Lung (tissue), 12 donors: ENCODE results near the gene PTGES3L. TPM values are rescaled to one million over a fixed set of nuclear protein-coding genes. Genes with fewer than 3 reads are reported as not detected.

Source experiments
- ATAC-seq: fragments of 200-7000 bp; cut with Tn5 transposase; one replicate; pipeline ENCODE4 v1.9.1; 2020; ENCODE audit warnings: moderate number of reproducible peaks; ENCODE audit not compliant: insufficient read depth, low FRiP score
- DNase-seq, 3 donors: peaks; one replicate each; pipeline ENCODE4 v3.0.0-alpha.2; 2013 to 2017
- H3K27ac ChIP-seq, 2 donors: one replicate each; pipeline ENCODE4 v1.5.1; 2013; ENCODE audit warnings: mild to moderate bottlenecking in 2 of 2, moderate library complexity in 2 of 2, control low read depth in 1 of 2, inconsistent platforms in 1 of 2, low read depth in 1 of 2, low read length in 1 of 2
- H3K27me3 ChIP-seq, 3 donors: one replicate each; pipeline ENCODE4 v1.5.1; 2013; ENCODE audit warnings: low read length in 2 of 3; ENCODE audit not compliant: control insufficient read depth in 3 of 3, insufficient read depth in 3 of 3
- H3K36me3 ChIP-seq, 4 donors: one replicate each; pipeline ENCODE4 v1.5.1; 2013; ENCODE audit warnings: low read length in 4 of 4, mild to moderate bottlenecking in 1 of 4, moderate library complexity in 1 of 4; ENCODE audit not compliant: control insufficient read depth in 4 of 4, insufficient read depth in 4 of 4
- H3K4me1 ChIP-seq, 5 donors: one replicate each; pipeline ENCODE4 v1.5.1; 2013; ENCODE audit warnings: low read length in 5 of 5, mild to moderate bottlenecking in 2 of 5, moderate library complexity in 1 of 5; ENCODE audit not compliant: control insufficient read depth in 5 of 5, insufficient read depth in 5 of 5
- H3K4me3 ChIP-seq: one replicate; pipeline ENCODE4 v1.5.1; 2013; ENCODE audit warnings: mild to moderate bottlenecking, control low read depth, moderate library complexity
- H3K9ac ChIP-seq, 2 donors: one replicate each; pipeline ENCODE4 v1.5.1; 2013; ENCODE audit warnings: low read length in 2 of 2, control low read depth in 1 of 2; ENCODE audit not compliant: insufficient read depth in 1 of 2
- H3K9me3 ChIP-seq, 4 donors: one replicate each; pipeline ENCODE4 v1.5.1; 2013; ENCODE audit warnings: low read length in 3 of 4, mild to moderate bottlenecking in 1 of 4, moderate library complexity in 1 of 4; ENCODE audit not compliant: control insufficient read depth in 4 of 4, insufficient read depth in 3 of 4
- CTCF ChIP-seq: IDR thresholded peaks from 2 replicates; pipeline ENCODE4 v1.5.1; 2012; ENCODE audit warnings: mild to moderate bottlenecking; ENCODE audit errors: control extremely low read depth, extremely low read depth
- WGBS, 2 donors: extraction: QIAGEN DNeasy Blood & Tissue Kit; methylation state at CpG; one replicate each; pipeline ENCODE4 v1.1.7; 2013; 5-methylcytosine and 5-hydroxymethylcytosine counted together
- polyA plus RNA-seq, 2 donors: library from polyadenylated mRNA; stranded (reverse); fragments of 200-250 nt; gene quantifications; one replicate each; pipeline ENCODE4 v1.2.1, GENCODE V29; 2013
- total RNA-seq, 2 donors: library from RNA; depleted of rRNA in 1 of 2; stranded (reverse); fragments of >200 nt in 1 of 2; gene quantifications; one replicate each; pipeline ENCODE4 v1.2.1, GENCODE V29; 2014 to 2021
- donor health status: control.
- donor health status: control.
- donor health status: Bipolar disorder and iron deficiency.
- donor health status: healthy.
- donor health status: DM: yes; HTN: yes; CAD: no.

Gene PTGES3L
- total and polyA plus RNA-seq, 4 donors = 0.43 to 1.8 (median 0.91) TPM

GRCh38 chr17:43011728-43012472 is 32.0 kb upstream of the PTGES3L start:
- 78 to 86% methylated on average over 15 of the region's 15 CpGs for WGBS, 2 donors
- TF ChIP-seq CTCF = no peak
- no peaks in the 10 kb centered on the region for H3K27me3 ChIP-seq
- H3K4me3 ChIP-seq = no peak overlapping the region
- peaks cover 0 to 24% (median 0%) of the 10 kb centered on the region in 5 donors for H3K4me1 ChIP-seq
- no peak for ATAC-seq
- peak overlapping the region in 1 of 2 donors; percentile 15 for H3K27ac ChIP-seq
- H3K9ac ChIP-seq = no peak overlapping the region
- no peak for DNase-seq
- H3K36me3 ChIP-seq = peaks cover 0 to 32% (median 5%) of the 10 kb centered on the region in 4 donors
- no peaks in the 10 kb centered on the region for H3K9me3 ChIP-seq

- Histone ChIP-seq H3K4me1 (peaks cover 0 to 16% (median 0%) of the 10 kb centered on the region in 5 donors), H3K4me3 (no peak overlapping the region), H3K27me3 (no peaks in the 10 kb centered on the region), H3K36me3 (peaks cover 0 to 27% (median 5%) of the 10 kb centered on the region in 4 donors), H3K27ac (no peak overlapping the region), H3K9me3 (no peaks in the 10 kb centered on the region), H3K9ac (no peak overlapping the region)
- TF ChIP-seq CTCF = no peak
- ATAC-seq (no peak), DNase-seq (no peak)
- WGBS, 2 donors = 92 to 93% methylated on average over 5 of the region's 5 CpGs
Observed at GRCh38 chr17:43010667-43011308, 30.9 kb upstream of the PTGES3L start.

GRCh38 chr17:43006639-43007551 is 27.0 kb upstream of the PTGES3L start, which contains the start of gene IFI35:
Gene IFI35 (plus strand): TSS chr17:43006784. CDS start chr17:43006948, 164 bp downstream.
- WGBS, 2 donors = 19 to 25% methylated on average over 18 of the region's 18 CpGs
- H3K4me3 ChIP-seq = peak within 1 kb of the TSS; percentile 82
- peak within 1 kb of the TSS; percentile 88 to 99 for H3K27ac ChIP-seq
- no peaks in the 10 kb centered on the region for H3K9me3 ChIP-seq
- no peaks in the 10 kb centered on the region for H3K27me3 ChIP-seq
- DNase-seq (peak; percentile 89 to 91 (median 91)), ATAC-seq (peak; percentile 89)
- peaks cover 3 to 14% (median 7%) of the 10 kb centered on the region in 4 donors for H3K36me3 ChIP-seq
- peak; percentile 51 for TF ChIP-seq CTCF
- H3K4me1 ChIP-seq = peaks cover 0 to 4% (median 0%) of the 10 kb centered on the region in 5 donors
- H3K9ac ChIP-seq = peak within 1 kb of the TSS; percentile 81 to 99
